ENCODE data around the gene ZNF646. TPM values are rescaled to one million over a fixed set of nuclear protein-coding genes. Genes with fewer than 3 reads are reported as not detected.

The ZNF646 gene
- total RNA-seq, 2 donors from 2014 or later, result 26.3 to 33.7 TPM

- WGBS, result 65% methylated on average over 2 of the region's 2 CpGs
- peaks cover 0 to 8% of the 10 kb centered on the region in 2 donors for H3K36me3 ChIP-seq
- no peak for DNase-seq (ENCODE audit: low spot score)
- peaks cover 11% of the 10 kb centered on the region for H3K4me1 ChIP-seq (replicated peaks)
- H3K4me3 ChIP-seq, result no peak overlapping the region
- no peak overlapping the region for H3K27ac ChIP-seq
- TF ChIP-seq, protein P1, sequence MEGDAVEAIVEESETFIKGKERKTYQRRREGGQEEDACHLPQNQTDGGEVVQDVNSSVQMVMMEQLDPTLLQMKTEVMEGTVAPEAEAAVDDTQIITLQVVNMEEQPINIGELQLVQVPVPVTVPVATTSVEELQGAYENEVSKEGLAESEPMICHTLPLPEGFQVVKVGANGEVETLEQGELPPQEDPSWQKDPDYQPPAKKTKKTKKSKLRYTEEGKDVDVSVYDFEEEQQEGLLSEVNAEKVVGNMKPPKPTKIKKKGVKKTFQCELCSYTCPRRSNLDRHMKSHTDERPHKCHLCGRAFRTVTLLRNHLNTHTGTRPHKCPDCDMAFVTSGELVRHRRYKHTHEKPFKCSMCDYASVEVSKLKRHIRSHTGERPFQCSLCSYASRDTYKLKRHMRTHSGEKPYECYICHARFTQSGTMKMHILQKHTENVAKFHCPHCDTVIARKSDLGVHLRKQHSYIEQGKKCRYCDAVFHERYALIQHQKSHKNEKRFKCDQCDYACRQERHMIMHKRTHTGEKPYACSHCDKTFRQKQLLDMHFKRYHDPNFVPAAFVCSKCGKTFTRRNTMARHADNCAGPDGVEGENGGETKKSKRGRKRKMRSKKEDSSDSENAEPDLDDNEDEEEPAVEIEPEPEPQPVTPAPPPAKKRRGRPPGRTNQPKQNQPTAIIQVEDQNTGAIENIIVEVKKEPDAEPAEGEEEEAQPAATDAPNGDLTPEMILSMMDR (IDR thresholded peaks at IDR 0.05), result no peak
- no peak for TF ChIP-seq POLR2AphosphoS5 (IDR thresholded peaks at IDR 0.05)
- TF ChIP-seq POLR2A (IDR thresholded peaks at IDR 0.05), result no peak
- no peaks in the 10 kb centered on the region for H3K27me3 ChIP-seq (replicated peaks; ENCODE audit: insufficient read depth)
- intact Hi-C loops (cut with DNase I), result no loop called here
- H3K9me3 ChIP-seq, result no peaks in the 10 kb centered on the region
These were observed 38.5 kb downstream of the ZNF646 start for GRCh38 chr16:31112711-31113110.

- H3K4me3 ChIP-seq, result no peak overlapping the region
- H3K27ac ChIP-seq, result peak overlapping the region; percentile 11 to 17
- peaks cover 11% of the 10 kb centered on the region for H3K4me1 ChIP-seq (replicated peaks)
- no peak for DNase-seq (ENCODE audit: low spot score)
- H3K36me3 ChIP-seq, result peaks cover 0 to 8% of the 10 kb centered on the region in 2 donors
- no peaks in the 10 kb centered on the region for H3K9me3 ChIP-seq
- H3K27me3 ChIP-seq (replicated peaks; ENCODE audit: insufficient read depth), result no peaks in the 10 kb centered on the region
- 64% methylated on average over 5 of the region's 5 CpGs for WGBS
- intact Hi-C loops (cut with DNase I), result no loop called here
- TF ChIP-seq POLR2A (IDR thresholded peaks at IDR 0.05) (no peak), POLR2AphosphoS5 (IDR thresholded peaks at IDR 0.05) (no peak)
- TF ChIP-seq, protein P1 (IDR thresholded peaks at IDR 0.05), result no peak
These were observed 39.2 kb downstream of the ZNF646 start for GRCh38 chr16:31113121-31114120.

DNA sequence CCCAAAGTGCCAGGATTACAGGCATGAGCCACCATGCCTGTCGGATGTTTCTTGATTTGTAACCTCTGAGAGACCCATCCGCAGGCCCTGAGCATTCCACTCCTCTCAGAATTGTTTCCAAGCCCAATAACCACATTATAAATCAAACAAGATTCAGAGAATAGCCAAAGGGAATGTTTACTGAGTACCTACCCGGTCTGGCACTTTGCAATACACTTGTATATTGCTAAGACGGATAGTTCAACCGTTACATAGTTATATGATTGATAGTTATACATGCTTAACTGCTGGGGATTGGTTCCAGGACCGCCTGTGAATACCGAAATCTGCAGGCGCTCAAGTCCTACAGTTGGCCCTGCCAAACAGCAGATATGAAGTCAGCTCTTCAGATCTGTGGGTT lies 40.2 kb downstream of the ZNF646 start:
- Histone ChIP-seq H3K27me3 (replicated peaks; ENCODE audit: insufficient read depth) (no peaks in the 10 kb centered on the region), H3K36me3 (peaks cover 0 to 8% of the 10 kb centered on the region in 2 donors), H3K4me1 (replicated peaks) (peaks cover 4% of the 10 kb centered on the region), H3K9me3 (no peaks in the 10 kb centered on the region), H3K4me3 (no peak overlapping the region), H3K27ac (peak overlapping the region; percentile 16 to 17)
- intact Hi-C loops (cut with DNase I), result no loop called here
- peak; percentile 18 for TF ChIP-seq POLR2AphosphoS5 (IDR thresholded peaks at IDR 0.05)
- TF ChIP-seq POLR2A (IDR thresholded peaks at IDR 0.05), result no peak
- TF ChIP-seq, protein P1 (IDR thresholded peaks at IDR 0.05), result no peak
- DNase-seq (ENCODE audit: low spot score), result no peak
- WGBS, result 50% methylated on average over 8 of the region's 8 CpGs

DNA sequence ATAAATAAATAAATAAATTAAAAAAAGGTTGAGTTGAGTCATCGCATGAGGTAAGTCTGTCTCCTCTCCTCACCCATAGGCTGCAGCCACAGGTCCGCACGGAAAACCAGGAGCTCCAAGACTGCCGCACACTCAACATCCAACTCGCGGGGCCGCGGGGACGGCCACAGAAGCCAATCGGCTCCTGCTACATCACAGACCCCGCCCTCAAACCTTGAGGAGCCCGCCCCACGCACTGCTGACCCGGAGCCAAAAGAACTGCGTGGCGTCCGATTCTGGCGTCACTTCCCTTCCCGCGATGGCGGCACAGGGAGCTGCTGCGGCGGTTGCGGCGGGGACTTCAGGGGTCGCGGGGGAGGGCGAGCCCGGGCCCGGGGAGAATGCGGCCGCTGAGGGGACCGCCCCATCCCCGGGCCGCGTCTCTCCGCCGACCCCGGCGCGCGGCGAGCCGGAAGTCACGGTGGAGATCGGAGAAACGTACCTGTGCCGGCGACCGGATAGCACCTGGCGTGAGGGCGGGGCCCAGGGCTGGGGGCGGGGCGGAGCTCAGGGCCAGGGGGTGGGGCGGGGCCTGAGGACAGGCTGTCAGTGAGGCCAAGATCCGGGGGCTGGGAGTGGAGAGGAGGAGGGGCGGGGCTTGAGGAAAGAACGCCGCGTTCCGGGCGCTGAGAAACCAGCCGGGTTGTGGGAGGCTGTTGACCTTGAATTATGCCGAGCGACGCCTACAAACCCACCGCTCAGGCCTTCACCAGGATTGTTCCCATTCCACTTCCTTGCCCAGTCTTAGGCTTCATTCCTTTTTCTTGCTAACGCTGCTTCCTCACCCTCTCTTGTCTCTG lies 43.4 kb downstream of the ZNF646 start, which contains the start of gene KAT8:
KAT8 (plus strand) TSS at position 281 of the 839 bp plus-strand sequence; CDS start at position 299, 18 bp downstream.
- H3K9me3 ChIP-seq, result no peaks in the 10 kb centered on the region
- TF ChIP-seq POLR2AphosphoS5 (IDR thresholded peaks at IDR 0.05), result peak; percentile 85
- TF ChIP-seq, protein P1 (IDR thresholded peaks at IDR 0.05), result no peak
- peak; percentile 78 for TF ChIP-seq POLR2A (IDR thresholded peaks at IDR 0.05)
- peak within 1 kb of the TSS; percentile 96 to 98 for H3K27ac ChIP-seq
- peak; percentile 98 for DNase-seq (ENCODE audit: low spot score)
- peak within 1 kb of the TSS; percentile 66 to 83 for H3K4me3 ChIP-seq
- peaks cover 5 to 18% of the 10 kb centered on the region in 2 donors for H3K36me3 ChIP-seq
- intact Hi-C loops (cut with DNase I), result no loop called here
- H3K4me1 ChIP-seq (replicated peaks), result peaks cover 3% of the 10 kb centered on the region
- no peaks in the 10 kb centered on the region for H3K27me3 ChIP-seq (replicated peaks; ENCODE audit: insufficient read depth)
- WGBS, result under 1% methylated on average over 60 of the region's 68 CpGs

Measured in prostate gland (tissue), 2 donors.